OCI-LY3 (cell line): Measurements from ENCODE around the gene CLEC16A.

ENCODE experiments used
- CTCF ChIP-seq: fragments of 200-600, 300-600 bp; sonication (generic); IDR thresholded peaks from 2 replicates; pipeline ENCODE4 v1.5.1; 2014; ENCODE audit warnings: antibody characterized with exemption, low read length, low read depth
- EZH2phosphoT487 ChIP-seq: fragments of 200-600 bp; shearing (Covaris generic); IDR thresholded peaks from 2 replicates; pipeline ENCODE4 v1.6.1; 2018; ENCODE audit warnings: antibody characterized with exemption, mixed run types, low read depth

- TF ChIP-seq CTCF (no peak), EZH2phosphoT487 (no peak)
Observed at GRCh38 chr16:11190588-11191560, 246.5 kb downstream of the CLEC16A start.
